ENCODE measurements around the gene NRF1. TPM values are rescaled to one million over a fixed set of nuclear protein-coding genes. Genes with fewer than 3 reads are reported as not detected.
A peak's percentile ranks its signal among the peaks of the same experiment; 100 is the strongest.
"Not testable (repeated sequence)": the region's sequence is repeated elsewhere in the genome, so short reads cannot be mapped to it uniquely, and the experiment has no call there.

NRF1 gene
- polyA plus RNA-seq, 1 experiment = 10.3 TPM

GRCh38 chr7:129635300-129636029, 23.9 kb downstream of the NRF1 start:
- no peak overlapping the region for H3K27ac ChIP-seq (ENCODE audit: low read depth, low read length)
- CTCF ChIA-PET = interaction anchor here (0.6 to 2.9 kb wide), 8 partner anchors 8 to 417 kb away, joined by 3 to 12 read pairs (median 4); no protein-coding TSS in a partner anchor
- no peaks in the 10 kb centered on the region for H3K9me3 ChIP-seq (ENCODE audit: control insufficient read depth, insufficient read depth, low read length)
- H3K27me3 ChIP-seq (ENCODE audit: control insufficient read depth, insufficient read depth, low read length) = no peaks in the 10 kb centered on the region
- peak; percentile 97 for TF ChIP-seq CTCF (IDR thresholded peaks at IDR 0.05; ENCODE audit: low read depth, low read length)
- DNase-seq (ENCODE audit: low read depth, low spot score) = peak; percentile 54
- POLR2A ChIA-PET = interaction anchor here (0.6 kb wide), 2 partner anchors 364 to 440 kb away, joined by 3 to 5 read pairs; no protein-coding TSS in a partner anchor
- no peak overlapping the region for H3K4me3 ChIP-seq (ENCODE audit: low read depth, low read length)

- DNase-seq (ENCODE audit: low read depth, low spot score); H3K27ac ChIP-seq (ENCODE audit: low read depth, low read length); H3K4me3 ChIP-seq (ENCODE audit: low read depth, low read length); POLR2A ChIA-PET; H3K9me3 ChIP-seq (ENCODE audit: control insufficient read depth, insufficient read depth, low read length); H3K27me3 ChIP-seq (ENCODE audit: control insufficient read depth, insufficient read depth, low read length): not testable (repeated sequence)
- CTCF ChIA-PET = interaction anchor here (0.7 to 2.9 kb wide), 8 partner anchors 12 to 418 kb away, joined by 3 to 16 read pairs (median 6); no protein-coding TSS in a partner anchor
Measured at GRCh38 chr7:129636030-129636550, 24.6 kb downstream of the NRF1 start.

GRCh38 chr7:129636641-129637040, 25.1 kb downstream of the NRF1 start:
- no peak for DNase-seq (ENCODE audit: low read depth, low spot score)
- TF ChIP-seq CTCF (IDR thresholded peaks at IDR 0.05; ENCODE audit: low read depth, low read length) = no peak
- Histone ChIP-seq H3K9me3 (ENCODE audit: control insufficient read depth, insufficient read depth, low read length) (no peaks in the 10 kb centered on the region), H3K27me3 (ENCODE audit: control insufficient read depth, insufficient read depth, low read length) (no peaks in the 10 kb centered on the region), H3K27ac (ENCODE audit: low read depth, low read length) (no peak overlapping the region), H3K4me3 (ENCODE audit: low read depth, low read length) (no peak overlapping the region)
- CTCF ChIA-PET = interaction anchor here (0.7 to 2.9 kb wide), 8 partner anchors 11 to 270 kb away, joined by 3 to 16 read pairs (median 4); no protein-coding TSS in a partner anchor
- POLR2A ChIA-PET = no interaction called here

- ChIA-PET POLR2A (no interaction called here), CTCF (interaction anchor here (1.1 to 5.6 kb wide), 2 partner anchors 27 to 421 kb away, joined by 6 to 42 read pairs; no protein-coding TSS in a partner anchor)
- no peak overlapping the region for H3K4me3 ChIP-seq (ENCODE audit: low read depth, low read length)
- H3K27ac ChIP-seq (ENCODE audit: low read depth, low read length) = no peak overlapping the region
- no peak for TF ChIP-seq CTCF (IDR thresholded peaks at IDR 0.05; ENCODE audit: low read depth, low read length)
- H3K9me3 ChIP-seq (ENCODE audit: control insufficient read depth, insufficient read depth, low read length) = no peaks in the 10 kb centered on the region
- DNase-seq (ENCODE audit: low read depth, low spot score) = no peak
- H3K27me3 ChIP-seq (ENCODE audit: control insufficient read depth, insufficient read depth, low read length) = no peaks in the 10 kb centered on the region
Measured at GRCh38 chr7:129640400-129640799, 28.9 kb downstream of the NRF1 start.

- Histone ChIP-seq H3K27me3 (ENCODE audit: control insufficient read depth, insufficient read depth, low read length) (no peaks in the 10 kb centered on the region), H3K9me3 (ENCODE audit: control insufficient read depth, insufficient read depth, low read length) (peaks cover 4% of the 10 kb centered on the region; the same call in 1 of the 2 replicates), H3K4me3 (ENCODE audit: low read depth, low read length) (no peak overlapping the region), H3K27ac (ENCODE audit: low read depth, low read length) (no peak overlapping the region)
- no peak for TF ChIP-seq CTCF (IDR thresholded peaks at IDR 0.05; ENCODE audit: low read depth, low read length)
- POLR2A ChIA-PET = interaction anchor here (1.0 kb wide), 1 partner anchor 275 kb away, joined by 4 read pairs; no protein-coding TSS in a partner anchor
- no peak for DNase-seq (ENCODE audit: low read depth, low spot score)
- CTCF ChIA-PET = interaction anchor here (0.8 to 5.6 kb wide), 20 partner anchors 8 to 479 kb away, joined by 3 to 69 read pairs (median 6); partner anchors contain the start of gene NRF1
Measured at GRCh38 chr7:129642871-129643549, 31.5 kb downstream of the NRF1 start.
